ENCODE measurements around the gene IL25. TPM values are rescaled to one million over a fixed set of nuclear protein-coding genes. Genes with fewer than 3 reads are reported as not detected.

IL25 gene
- total and polyA plus RNA-seq, 8 donors: not detected

DNA sequence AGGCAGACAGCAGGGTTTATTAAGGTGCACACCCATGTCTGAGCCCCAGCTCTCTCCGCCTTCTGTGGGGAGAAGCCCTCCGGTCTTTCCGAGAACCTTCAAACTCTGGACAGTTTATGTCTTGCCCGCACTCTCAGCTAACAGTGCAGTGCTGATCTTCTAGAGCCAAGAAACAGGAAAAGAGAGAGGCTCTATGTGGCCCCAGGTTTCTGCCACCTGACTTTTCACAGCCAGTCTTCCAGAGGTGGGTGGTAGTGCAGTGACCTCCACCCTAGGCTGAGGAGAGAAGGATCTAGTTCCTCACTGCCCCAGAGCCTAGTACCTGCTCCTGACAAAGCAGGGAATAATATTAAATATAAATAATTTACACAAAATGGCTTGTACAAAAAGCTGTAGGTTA lies 15.9 kb upstream of the IL25 start:
- Histone ChIP-seq H3K36me3 (peaks cover 0 to 40% (median 14%) of the 10 kb centered on the region in 4 donors), H3K4me1 (peaks cover 6 to 42% (median 23%) of the 10 kb centered on the region in 4 donors), H3K27me3 (peaks cover 0 to 26% (median 19%) of the 10 kb centered on the region in 3 donors), H3K27ac (no peak overlapping the region), H3K4me3 (no peak overlapping the region), H3K9me3 (no peaks in the 10 kb centered on the region)
- DNase-seq: no peak
- TF ChIP-seq POLR2A (IDR thresholded peaks at IDR 0.05): no peak
- TF ChIP-seq POLR2AphosphoS5 (IDR thresholded peaks at IDR 0.05): no peak
- TF ChIP-seq, protein P1, sequence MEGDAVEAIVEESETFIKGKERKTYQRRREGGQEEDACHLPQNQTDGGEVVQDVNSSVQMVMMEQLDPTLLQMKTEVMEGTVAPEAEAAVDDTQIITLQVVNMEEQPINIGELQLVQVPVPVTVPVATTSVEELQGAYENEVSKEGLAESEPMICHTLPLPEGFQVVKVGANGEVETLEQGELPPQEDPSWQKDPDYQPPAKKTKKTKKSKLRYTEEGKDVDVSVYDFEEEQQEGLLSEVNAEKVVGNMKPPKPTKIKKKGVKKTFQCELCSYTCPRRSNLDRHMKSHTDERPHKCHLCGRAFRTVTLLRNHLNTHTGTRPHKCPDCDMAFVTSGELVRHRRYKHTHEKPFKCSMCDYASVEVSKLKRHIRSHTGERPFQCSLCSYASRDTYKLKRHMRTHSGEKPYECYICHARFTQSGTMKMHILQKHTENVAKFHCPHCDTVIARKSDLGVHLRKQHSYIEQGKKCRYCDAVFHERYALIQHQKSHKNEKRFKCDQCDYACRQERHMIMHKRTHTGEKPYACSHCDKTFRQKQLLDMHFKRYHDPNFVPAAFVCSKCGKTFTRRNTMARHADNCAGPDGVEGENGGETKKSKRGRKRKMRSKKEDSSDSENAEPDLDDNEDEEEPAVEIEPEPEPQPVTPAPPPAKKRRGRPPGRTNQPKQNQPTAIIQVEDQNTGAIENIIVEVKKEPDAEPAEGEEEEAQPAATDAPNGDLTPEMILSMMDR (IDR thresholded peaks at IDR 0.05): no peak
- no peak for TF ChIP-seq EP300 (IDR thresholded peaks at IDR 0.05)
- WGBS, 5 donors: 92 to 98% (median 97%) methylated on average over 4 of the region's 4 CpGs
- intact Hi-C loops (cut with DNase I; ENCODE audit: low total_unique reads): no loop called here

- DNase-seq: no peak
- no peak overlapping the region for H3K4me3 ChIP-seq
- peaks cover 0 to 20% (median 13%) of the 10 kb centered on the region in 3 donors for H3K27me3 ChIP-seq
- TF ChIP-seq, protein P1 (IDR thresholded peaks at IDR 0.05): no peak
- TF ChIP-seq POLR2A (IDR thresholded peaks at IDR 0.05) (no peak), POLR2AphosphoS5 (IDR thresholded peaks at IDR 0.05) (no peak), EP300 (IDR thresholded peaks at IDR 0.05) (no peak)
- intact Hi-C loops (cut with DNase I; ENCODE audit: low total_unique reads): no loop called here
- H3K9me3 ChIP-seq: no peaks in the 10 kb centered on the region
- WGBS, 5 donors: 67 to 94% (median 90%) methylated on average over 1 to 8 of the region's 8 CpGs
- H3K27ac ChIP-seq: no peak overlapping the region
- peaks cover under 1 to 42% (median 19%) of the 10 kb centered on the region in 4 donors for H3K4me1 ChIP-seq
- H3K36me3 ChIP-seq: peaks cover 0 to 40% (median 14%) of the 10 kb centered on the region in 4 donors
These were observed 15.3 kb upstream of the IL25 start for GRCh38 chr14:23357261-23357660.

DNA sequence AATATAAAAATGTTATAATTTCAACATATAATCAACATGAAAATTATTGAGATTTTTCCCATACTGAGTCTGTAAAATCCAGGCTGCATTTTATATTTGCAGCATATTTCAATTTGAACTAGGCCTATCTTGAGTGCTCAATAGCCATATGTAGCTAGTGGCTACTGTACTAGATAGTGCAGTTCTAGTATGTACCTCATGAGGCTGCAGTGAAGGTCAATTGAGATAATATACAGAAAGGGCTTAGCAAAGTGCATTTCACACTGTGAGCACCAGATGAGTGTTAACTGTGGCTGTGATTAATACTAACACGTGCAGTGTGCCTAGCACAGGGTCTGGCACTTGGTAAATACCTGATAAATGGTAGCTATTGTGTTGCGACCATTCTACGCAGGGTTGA lies 14.6 kb upstream of the IL25 start:
- Histone ChIP-seq H3K27ac (peak overlapping the region in 1 of 5 donors; percentile 34), H3K9me3 (no peaks in the 10 kb centered on the region), H3K36me3 (peaks cover 0 to 40% (median 14%) of the 10 kb centered on the region in 4 donors), H3K4me1 (peaks cover 0 to 41% (median 14%) of the 10 kb centered on the region in 4 donors), H3K27me3 (peaks cover 0 to 13% (median 5%) of the 10 kb centered on the region in 3 donors), H3K4me3 (no peak overlapping the region)
- no peak for TF ChIP-seq EP300 (IDR thresholded peaks at IDR 0.05)
- no peak for TF ChIP-seq POLR2AphosphoS5 (IDR thresholded peaks at IDR 0.05)
- TF ChIP-seq, protein P1 (IDR thresholded peaks at IDR 0.05): no peak
- no peak for TF ChIP-seq POLR2A (IDR thresholded peaks at IDR 0.05)
- intact Hi-C loops (cut with DNase I; ENCODE audit: low total_unique reads): no loop called here
- no peak for DNase-seq
- WGBS, 5 donors: 63 to 85% (median 73%) methylated on average over 3 of the region's 3 CpGs

DNA sequence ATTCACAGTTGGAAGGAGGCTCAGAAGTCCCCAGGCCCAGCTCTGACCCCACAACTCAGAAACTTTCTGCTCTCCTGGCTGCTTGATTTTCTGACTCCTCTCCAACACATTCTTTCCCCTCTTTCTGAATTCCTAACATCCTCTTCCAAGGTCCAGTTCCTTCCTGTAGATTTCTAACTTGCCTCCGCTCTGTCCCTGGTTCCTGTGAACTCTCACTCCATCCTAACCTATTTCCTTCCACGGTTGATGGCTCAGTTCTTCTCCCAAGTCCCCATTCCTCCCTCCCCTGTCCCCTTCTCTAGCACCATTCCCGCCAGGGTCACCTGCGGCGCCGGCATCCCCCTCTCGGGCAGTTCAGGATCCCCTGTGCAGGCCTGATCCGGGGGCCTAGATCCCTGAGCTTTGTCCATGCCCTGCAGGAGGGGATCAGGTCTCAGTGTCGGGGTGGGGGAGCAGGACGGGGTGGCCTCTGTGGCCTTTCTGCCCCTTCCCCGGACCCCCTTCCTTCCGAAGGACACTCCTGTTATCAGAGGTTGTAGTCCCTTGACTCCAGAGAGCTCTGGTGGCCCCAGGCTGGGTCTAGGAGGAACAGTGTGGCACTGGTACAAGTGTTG lies 13.9 kb upstream of the IL25 start:
- WGBS, 5 donors: 86 to 92% (median 87%) methylated on average over 12 of the region's 12 CpGs
- no peak for DNase-seq
- intact Hi-C loops (cut with DNase I; ENCODE audit: low total_unique reads): no loop called here
- Histone ChIP-seq H3K36me3 (peaks cover 0 to 40% (median 14%) of the 10 kb centered on the region in 4 donors), H3K27me3 (peaks cover 0 to 7% (median 4%) of the 10 kb centered on the region in 3 donors), H3K4me3 (no peak overlapping the region), H3K27ac (peak overlapping the region in 2 of 5 donors; percentile 6 to 34), H3K9me3 (no peaks in the 10 kb centered on the region), H3K4me1 (peaks cover 0 to 43% (median 15%) of the 10 kb centered on the region in 4 donors)
- TF ChIP-seq, protein P1 (IDR thresholded peaks at IDR 0.05): no peak
- TF ChIP-seq POLR2AphosphoS5 (IDR thresholded peaks at IDR 0.05): no peak

Data from stomach (tissue), 9 donors.